ENCODE data around the gene ACTR2.

DNA sequence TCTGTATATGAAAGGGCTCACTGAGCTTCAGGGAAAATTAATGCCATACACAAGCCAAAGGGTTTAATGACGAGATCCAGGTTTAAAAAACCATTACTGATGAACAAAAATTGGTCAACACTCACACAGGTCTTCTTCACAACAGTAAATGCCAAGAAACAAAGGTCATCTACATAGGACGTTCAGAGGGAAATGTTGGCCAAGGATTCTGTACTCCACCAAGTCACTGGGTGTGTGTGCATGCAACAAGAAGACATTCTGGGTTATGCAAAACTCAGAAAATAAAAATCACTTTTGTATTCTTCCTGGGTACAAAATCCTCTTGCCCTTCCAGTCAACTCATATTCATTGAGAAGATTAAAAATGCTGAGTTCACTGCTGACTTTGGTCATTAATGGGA lies 78.3 kb downstream of the ACTR2 start:
- TF ChIP-seq, protein P1, sequence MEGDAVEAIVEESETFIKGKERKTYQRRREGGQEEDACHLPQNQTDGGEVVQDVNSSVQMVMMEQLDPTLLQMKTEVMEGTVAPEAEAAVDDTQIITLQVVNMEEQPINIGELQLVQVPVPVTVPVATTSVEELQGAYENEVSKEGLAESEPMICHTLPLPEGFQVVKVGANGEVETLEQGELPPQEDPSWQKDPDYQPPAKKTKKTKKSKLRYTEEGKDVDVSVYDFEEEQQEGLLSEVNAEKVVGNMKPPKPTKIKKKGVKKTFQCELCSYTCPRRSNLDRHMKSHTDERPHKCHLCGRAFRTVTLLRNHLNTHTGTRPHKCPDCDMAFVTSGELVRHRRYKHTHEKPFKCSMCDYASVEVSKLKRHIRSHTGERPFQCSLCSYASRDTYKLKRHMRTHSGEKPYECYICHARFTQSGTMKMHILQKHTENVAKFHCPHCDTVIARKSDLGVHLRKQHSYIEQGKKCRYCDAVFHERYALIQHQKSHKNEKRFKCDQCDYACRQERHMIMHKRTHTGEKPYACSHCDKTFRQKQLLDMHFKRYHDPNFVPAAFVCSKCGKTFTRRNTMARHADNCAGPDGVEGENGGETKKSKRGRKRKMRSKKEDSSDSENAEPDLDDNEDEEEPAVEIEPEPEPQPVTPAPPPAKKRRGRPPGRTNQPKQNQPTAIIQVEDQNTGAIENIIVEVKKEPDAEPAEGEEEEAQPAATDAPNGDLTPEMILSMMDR (IDR thresholded peaks at IDR 0.05), result no peak
- TF ChIP-seq CREM (CRISPR knock-in tag; IDR thresholded peaks at IDR 0.05) (no peak), ZNF416 (CRISPR knock-in tag; IDR thresholded peaks at IDR 0.05) (no peak), GABPB1 (CRISPR knock-in tag; IDR thresholded peaks at IDR 0.05) (no peak), ZNF232 (CRISPR knock-in tag; IDR thresholded peaks at IDR 0.05) (no peak), ZSCAN18 (CRISPR knock-in tag; IDR thresholded peaks at IDR 0.05) (no peak), KAT7 (CRISPR knock-in tag; IDR thresholded peaks at IDR 0.05; ENCODE audit: borderline replicate concordance) (no peak)

Measured in WTC11 (cell line).